Nephron progenitor cell (in vitro differentiated cells): Measurements from ENCODE around the gene FCER2.

Source experiments
- DNase-seq: peaks from one replicate; pipeline ENCODE4 v3.0.0; 2021
- H3K27ac Mint-ChIP-seq: 2 replicates; pipeline ENCODE4 v1.8.0; 2021; ENCODE audit warnings: mild to moderate bottlenecking, moderate library complexity, mixed read lengths
- H3K27me3 Mint-ChIP-seq: 2 replicates; pipeline ENCODE4 v1.8.0; 2021; ENCODE audit warnings: mild to moderate bottlenecking, low read depth, mixed read lengths; ENCODE audit not compliant: poor library complexity
- H3K36me3 Mint-ChIP-seq: 2 replicates; pipeline ENCODE4 v1.8.0; 2021; ENCODE audit warnings: low read depth, mixed read lengths
- H3K4me1 Mint-ChIP-seq: 2 replicates; pipeline ENCODE4 v1.8.0; 2021; ENCODE audit warnings: mixed read lengths
- H3K4me3 Mint-ChIP-seq: 2 replicates; pipeline ENCODE4 v1.8.0; 2021; ENCODE audit warnings: mild to moderate bottlenecking, moderate library complexity, mixed read lengths
- H3K9me3 Mint-ChIP-seq: 2 replicates; pipeline ENCODE4 v1.8.0; 2021; ENCODE audit warnings: mild to moderate bottlenecking, moderate library complexity, mixed read lengths
- TF ChIP-seq, protein P1 (sequence below): fragments of 200-600 bp; sonication (generic); IDR thresholded peaks from 2 replicates; pipeline ENCODE4 v1.5.0; 2021; ENCODE audit warnings: antibody characterized with exemption

The FCER2 gene

DNA sequence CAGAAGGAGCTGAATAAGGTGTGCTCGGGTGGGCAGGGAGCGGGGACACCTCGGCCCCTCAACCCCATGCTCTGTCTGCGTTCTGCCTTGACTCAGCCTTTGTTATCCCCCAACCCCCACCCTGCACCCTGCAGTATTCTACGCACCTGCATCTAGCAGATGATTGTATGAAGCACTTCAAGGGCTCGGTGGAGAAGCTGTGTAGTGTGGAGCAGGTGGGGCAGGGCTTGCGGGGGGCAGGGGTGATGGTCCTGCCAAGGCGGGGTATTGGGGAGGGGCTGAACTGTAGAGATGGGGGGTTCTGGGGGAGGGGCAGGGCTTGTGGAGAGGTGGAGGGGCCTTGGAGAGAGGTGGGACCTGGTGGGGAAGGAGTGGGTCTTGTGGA, 58.9 kb downstream of the FCER2 start:
- DNase-seq: no peak
- H3K27me3 Mint-ChIP-seq: peaks cover 10% of the 10 kb centered on the region
- H3K27ac Mint-ChIP-seq: no peak overlapping the region
- TF ChIP-seq, protein P1, sequence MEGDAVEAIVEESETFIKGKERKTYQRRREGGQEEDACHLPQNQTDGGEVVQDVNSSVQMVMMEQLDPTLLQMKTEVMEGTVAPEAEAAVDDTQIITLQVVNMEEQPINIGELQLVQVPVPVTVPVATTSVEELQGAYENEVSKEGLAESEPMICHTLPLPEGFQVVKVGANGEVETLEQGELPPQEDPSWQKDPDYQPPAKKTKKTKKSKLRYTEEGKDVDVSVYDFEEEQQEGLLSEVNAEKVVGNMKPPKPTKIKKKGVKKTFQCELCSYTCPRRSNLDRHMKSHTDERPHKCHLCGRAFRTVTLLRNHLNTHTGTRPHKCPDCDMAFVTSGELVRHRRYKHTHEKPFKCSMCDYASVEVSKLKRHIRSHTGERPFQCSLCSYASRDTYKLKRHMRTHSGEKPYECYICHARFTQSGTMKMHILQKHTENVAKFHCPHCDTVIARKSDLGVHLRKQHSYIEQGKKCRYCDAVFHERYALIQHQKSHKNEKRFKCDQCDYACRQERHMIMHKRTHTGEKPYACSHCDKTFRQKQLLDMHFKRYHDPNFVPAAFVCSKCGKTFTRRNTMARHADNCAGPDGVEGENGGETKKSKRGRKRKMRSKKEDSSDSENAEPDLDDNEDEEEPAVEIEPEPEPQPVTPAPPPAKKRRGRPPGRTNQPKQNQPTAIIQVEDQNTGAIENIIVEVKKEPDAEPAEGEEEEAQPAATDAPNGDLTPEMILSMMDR: no peak
- no peak overlapping the region for H3K4me3 Mint-ChIP-seq
- no peaks in the 10 kb centered on the region for H3K36me3 Mint-ChIP-seq
- no peaks in the 10 kb centered on the region for H3K9me3 Mint-ChIP-seq
- no peaks in the 10 kb centered on the region for H3K4me1 Mint-ChIP-seq

DNA sequence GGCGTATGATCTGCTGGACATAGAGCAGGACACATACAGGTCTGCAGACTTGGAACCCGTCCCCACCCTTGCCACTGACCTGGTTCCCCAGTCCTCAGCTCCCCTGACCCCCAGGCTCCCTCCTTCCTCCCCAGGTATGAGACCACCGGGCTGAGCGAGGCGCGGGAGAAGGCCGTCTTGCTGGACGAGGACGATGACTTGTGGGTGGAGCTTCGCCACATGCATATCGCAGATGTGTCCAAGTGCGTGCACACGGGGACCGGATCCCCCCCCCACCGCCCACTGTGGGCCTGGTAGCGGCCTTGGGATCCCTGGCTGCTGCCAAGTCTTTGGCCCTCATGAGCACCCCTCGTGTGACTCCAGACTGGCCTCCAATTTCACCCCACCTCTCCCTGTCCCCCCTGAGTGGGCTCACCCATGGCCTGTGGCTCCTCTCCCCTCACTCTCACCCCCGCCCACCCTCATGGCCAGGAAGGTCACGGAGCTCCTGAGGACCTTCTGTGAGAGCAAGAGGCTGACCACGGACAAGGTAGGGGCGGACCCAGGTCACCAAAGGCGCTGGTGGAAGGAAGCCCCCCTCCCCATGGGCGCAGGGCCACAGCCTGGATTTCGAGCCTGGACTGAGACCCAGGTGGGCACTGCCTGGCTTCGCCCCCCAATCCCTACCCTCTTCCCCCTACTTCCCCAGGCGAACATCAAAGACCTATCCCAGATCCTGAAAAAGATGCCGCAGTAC, 59.5 kb downstream of the FCER2 start:
- no peak for DNase-seq
- Mint-ChIP-seq H3K4me1 (no peaks in the 10 kb centered on the region), H3K27me3 (peaks cover 10% of the 10 kb centered on the region), H3K27ac (no peak overlapping the region), H3K4me3 (no peak overlapping the region), H3K9me3 (no peaks in the 10 kb centered on the region), H3K36me3 (no peaks in the 10 kb centered on the region)
- TF ChIP-seq, protein P1: no peak

DNA sequence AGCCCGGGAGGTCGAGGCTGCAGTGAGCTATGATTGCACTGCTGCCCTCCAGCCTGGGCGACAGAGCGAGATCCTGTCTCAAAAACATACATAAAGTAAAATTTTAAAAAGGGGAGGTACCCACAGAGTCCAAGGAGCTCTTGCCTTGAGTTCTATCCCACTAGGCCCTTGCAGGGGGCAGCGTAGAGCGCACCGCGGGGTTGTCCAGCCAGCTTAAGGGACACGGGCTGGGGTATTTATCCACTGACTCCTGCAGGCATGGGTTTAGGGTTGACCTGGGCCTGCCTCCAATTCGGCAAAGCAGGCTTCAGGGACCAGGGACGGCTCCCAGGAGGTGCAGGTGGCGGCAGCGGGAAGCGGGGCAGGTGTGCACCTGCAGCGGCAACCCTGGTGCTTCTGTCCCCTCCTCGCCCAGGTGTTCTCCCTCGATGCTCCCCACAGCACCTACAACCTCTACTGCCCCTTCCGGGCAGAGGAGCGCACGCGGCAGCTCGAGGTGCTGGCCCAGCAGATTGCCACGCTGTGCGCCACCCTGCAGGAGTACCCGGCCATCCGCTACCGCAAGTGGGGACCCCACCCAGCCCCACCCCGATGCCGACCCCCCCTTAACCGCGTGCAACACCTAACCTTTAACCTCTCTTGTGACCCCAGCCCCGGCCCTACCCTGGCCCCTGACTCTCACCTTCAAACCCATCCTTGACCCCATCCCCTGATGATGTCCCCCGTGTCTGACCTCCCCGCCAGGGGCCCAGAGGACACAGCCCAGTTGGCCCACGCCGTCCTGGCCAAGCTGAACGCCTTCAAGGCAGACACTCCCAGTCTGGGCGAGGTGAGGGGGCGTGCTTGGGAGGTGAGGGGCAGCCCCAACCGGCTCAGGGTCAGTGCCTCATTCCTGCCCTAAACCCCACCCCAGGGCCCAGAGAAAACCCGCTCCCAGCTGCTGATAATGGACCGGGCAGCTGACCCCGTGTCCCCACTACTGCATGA, 60.3 kb downstream of the FCER2 start:
- no peaks in the 10 kb centered on the region for H3K9me3 Mint-ChIP-seq
- no peaks in the 10 kb centered on the region for H3K36me3 Mint-ChIP-seq

DNA sequence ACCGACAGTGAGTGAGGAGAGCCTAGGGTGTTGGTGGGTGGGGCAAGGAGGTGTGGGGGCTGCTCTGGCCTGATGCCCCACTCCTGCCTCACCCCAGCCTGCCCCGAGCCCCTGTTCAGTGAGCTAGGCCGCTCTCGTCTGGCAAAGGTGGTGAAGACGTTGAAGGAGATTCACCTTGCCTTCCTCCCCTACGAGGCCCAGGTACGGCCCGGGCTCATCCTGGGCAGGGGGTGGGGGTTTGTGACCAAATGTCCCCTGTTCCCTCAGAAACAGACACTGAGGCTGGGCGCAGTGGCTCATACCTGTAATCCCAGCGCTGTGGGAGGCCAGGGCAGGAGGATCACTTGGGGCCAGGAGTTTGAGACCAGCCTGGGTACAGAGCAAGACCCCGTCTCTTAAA, 61.1 kb downstream of the FCER2 start:
- Mint-ChIP-seq H3K27me3 (peaks cover 23% of the 10 kb centered on the region), H3K9me3 (no peaks in the 10 kb centered on the region)

More for the DNA sequence above, 60.3 kb downstream of the FCER2 start:
- no peak for DNase-seq
- Mint-ChIP-seq H3K27me3 (peaks cover 15% of the 10 kb centered on the region), H3K4me3 (no peak overlapping the region), H3K27ac (no peak overlapping the region), H3K4me1 (no peaks in the 10 kb centered on the region)
- TF ChIP-seq, protein P1: no peak

DNA sequence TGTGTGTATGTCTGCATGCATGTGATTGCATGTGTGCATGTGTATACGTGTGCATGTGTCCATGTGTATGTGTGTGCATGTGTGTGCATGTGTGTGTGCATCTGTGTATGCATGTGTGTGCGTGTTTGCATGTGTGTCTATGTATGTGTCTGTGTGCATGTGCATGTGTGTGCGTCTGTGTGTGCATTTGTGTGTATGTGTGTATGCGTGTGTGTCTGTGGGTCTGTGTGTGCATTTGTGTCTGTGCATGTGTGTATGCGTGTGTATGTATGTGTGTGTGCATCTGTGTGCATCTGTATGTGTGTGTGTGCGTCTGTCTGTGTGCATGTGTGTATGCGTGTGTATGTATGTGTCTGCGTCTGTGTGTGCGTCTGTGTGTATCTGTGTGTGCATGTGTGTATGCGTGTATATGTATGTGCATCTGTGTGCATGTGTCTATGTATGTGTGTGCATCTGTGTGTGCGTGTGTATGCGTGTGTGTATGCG, 62.0 kb downstream of the FCER2 start:
- no peak for DNase-seq
- peak overlapping the region; percentile 50 for H3K4me3 Mint-ChIP-seq
- TF ChIP-seq, protein P1: no peak
- H3K36me3 Mint-ChIP-seq: no peaks in the 10 kb centered on the region
- peaks cover 10% of the 10 kb centered on the region for H3K4me1 Mint-ChIP-seq
- H3K27me3 Mint-ChIP-seq: peaks cover 32% of the 10 kb centered on the region
- H3K9me3 Mint-ChIP-seq: no peaks in the 10 kb centered on the region
- H3K27ac Mint-ChIP-seq: no peak overlapping the region

More for the DNA sequence above, 61.1 kb downstream of the FCER2 start:
- Mint-ChIP-seq H3K36me3 (no peaks in the 10 kb centered on the region), H3K4me3 (no peak overlapping the region), H3K4me1 (peaks cover 4% of the 10 kb centered on the region), H3K27ac (no peak overlapping the region)
- DNase-seq: no peak
- TF ChIP-seq, protein P1: no peak
